ENCODE results near the gene HIVEP1. TPM values are rescaled to one million over a fixed set of nuclear protein-coding genes. Genes with fewer than 3 reads are reported as not detected.

Gene HIVEP1
- total RNA-seq, 1 experiment from 2014 or later, result 6.6 TPM

DNA sequence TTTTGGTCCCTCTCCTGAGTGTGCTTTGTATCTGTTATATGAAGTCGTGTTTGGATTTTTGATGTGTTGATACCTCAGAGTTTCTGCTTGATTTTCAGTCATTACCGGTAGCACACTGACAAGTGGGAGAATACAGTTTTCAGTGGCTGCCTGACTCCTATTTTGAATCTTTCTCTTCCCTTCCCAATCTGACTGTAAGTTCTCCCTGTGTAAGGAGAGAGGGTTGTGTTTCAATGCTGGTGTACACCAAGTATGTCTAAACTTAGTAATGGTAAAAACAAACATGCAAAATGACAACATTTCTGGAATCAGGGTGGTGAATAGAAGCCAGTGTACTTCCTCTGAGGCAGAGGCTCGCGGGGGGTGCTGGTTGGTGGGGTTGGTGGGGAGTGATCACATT is 103.4 kb downstream of the HIVEP1 start:
- CTCF ChIA-PET, result no interaction called here
- no peak overlapping the region for H3K27ac ChIP-seq (ENCODE audit: low read length)

DNA sequence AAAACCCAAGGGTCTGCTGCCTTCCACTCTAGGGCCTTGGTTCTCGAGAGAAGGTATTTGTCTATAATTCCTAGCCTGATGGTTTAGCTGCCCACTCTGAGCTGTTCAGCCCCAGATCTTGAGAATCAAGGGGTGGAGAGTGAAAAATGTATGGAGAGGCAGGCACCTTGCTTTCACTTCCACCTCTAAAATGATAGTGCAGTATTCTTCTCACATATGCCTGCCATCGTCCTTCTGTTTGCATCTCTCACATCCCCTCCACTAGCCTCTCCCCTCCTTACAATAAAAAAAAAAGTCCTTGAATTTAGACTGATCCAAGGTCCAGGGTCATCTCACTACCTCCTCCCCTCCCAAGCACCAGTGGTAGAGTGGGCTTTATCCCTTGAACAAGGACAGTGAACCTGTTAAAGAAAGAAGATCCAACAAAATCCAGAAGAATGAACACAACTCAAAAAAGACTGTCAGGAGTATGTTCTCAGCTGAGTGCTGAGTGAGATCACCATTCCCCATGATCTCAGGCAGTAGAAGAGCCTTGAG is 104.2 kb downstream of the HIVEP1 start:
- Histone ChIP-seq H3K36me3 (ENCODE audit: low read depth, low read length) (no peaks in the 10 kb centered on the region), H3K9me3 (ENCODE audit: low read length) (no peaks in the 10 kb centered on the region), H4K20me1 (ENCODE audit: low read length) (no peaks in the 10 kb centered on the region), H3K79me2 (ENCODE audit: low read length) (no peaks in the 10 kb centered on the region), H3K4me3 (ENCODE audit: low read length) (no peak overlapping the region), H3F3A (ENCODE audit: low read length, unreplicated experiment) (no peaks in the 10 kb centered on the region), H3K4me1 (ENCODE audit: insufficient read depth, low read length) (peaks cover 16% of the 10 kb centered on the region), H2AFZ (ENCODE audit: low read length) (no peak overlapping the region), H3K9ac (ENCODE audit: low read length) (no peak overlapping the region), H3K27me3 (ENCODE audit: low read length) (no peaks in the 10 kb centered on the region), H3K27ac (ENCODE audit: low read length) (no peak overlapping the region), H3K9me2 (replicated peaks; ENCODE audit: low read length) (no peaks in the 10 kb centered on the region), H3K4me2 (ENCODE audit: low read length) (no peak overlapping the region)
- DNase-seq (no peak), ATAC-seq (no peak)
- TF ChIP-seq, protein P1, sequence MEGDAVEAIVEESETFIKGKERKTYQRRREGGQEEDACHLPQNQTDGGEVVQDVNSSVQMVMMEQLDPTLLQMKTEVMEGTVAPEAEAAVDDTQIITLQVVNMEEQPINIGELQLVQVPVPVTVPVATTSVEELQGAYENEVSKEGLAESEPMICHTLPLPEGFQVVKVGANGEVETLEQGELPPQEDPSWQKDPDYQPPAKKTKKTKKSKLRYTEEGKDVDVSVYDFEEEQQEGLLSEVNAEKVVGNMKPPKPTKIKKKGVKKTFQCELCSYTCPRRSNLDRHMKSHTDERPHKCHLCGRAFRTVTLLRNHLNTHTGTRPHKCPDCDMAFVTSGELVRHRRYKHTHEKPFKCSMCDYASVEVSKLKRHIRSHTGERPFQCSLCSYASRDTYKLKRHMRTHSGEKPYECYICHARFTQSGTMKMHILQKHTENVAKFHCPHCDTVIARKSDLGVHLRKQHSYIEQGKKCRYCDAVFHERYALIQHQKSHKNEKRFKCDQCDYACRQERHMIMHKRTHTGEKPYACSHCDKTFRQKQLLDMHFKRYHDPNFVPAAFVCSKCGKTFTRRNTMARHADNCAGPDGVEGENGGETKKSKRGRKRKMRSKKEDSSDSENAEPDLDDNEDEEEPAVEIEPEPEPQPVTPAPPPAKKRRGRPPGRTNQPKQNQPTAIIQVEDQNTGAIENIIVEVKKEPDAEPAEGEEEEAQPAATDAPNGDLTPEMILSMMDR (conservative IDR thresholded peaks at IDR 0.05; ENCODE audit: low read depth, low read length), result no peak
- ChIA-PET POLR2A (ENCODE audit: unreplicated experiment) (no interaction called here), CTCF (no interaction called here)
- intact Hi-C loops (cut with micrococcal nuclease), result no loop called here
- BruUV-seq (replicated peaks), result no TSS peak

More for the DNA sequence above, 103.4 kb downstream of the HIVEP1 start:
- Histone ChIP-seq H3K9me2 (replicated peaks; ENCODE audit: low read length) (no peaks in the 10 kb centered on the region), H2AFZ (ENCODE audit: low read length) (no peak overlapping the region), H3K9me3 (ENCODE audit: low read length) (no peaks in the 10 kb centered on the region), H3K9ac (ENCODE audit: low read length) (no peak overlapping the region), H3K36me3 (ENCODE audit: low read depth, low read length) (no peaks in the 10 kb centered on the region), H3K4me2 (ENCODE audit: low read length) (no peak overlapping the region), H3F3A (ENCODE audit: low read length, unreplicated experiment) (no peaks in the 10 kb centered on the region), H3K4me3 (ENCODE audit: low read length) (no peak overlapping the region), H3K4me1 (ENCODE audit: insufficient read depth, low read length) (peaks cover 16% of the 10 kb centered on the region), H3K27me3 (ENCODE audit: low read length) (no peaks in the 10 kb centered on the region), H3K79me2 (ENCODE audit: low read length) (no peaks in the 10 kb centered on the region), H4K20me1 (ENCODE audit: low read length) (no peaks in the 10 kb centered on the region)
- no peak for TF ChIP-seq EZH2 (IDR thresholded peaks at IDR 0.05; ENCODE audit: low read length, unreplicated experiment)
- TF ChIP-seq, protein P1 (conservative IDR thresholded peaks at IDR 0.05; ENCODE audit: low read depth, low read length), result no peak
- no peak for TF ChIP-seq EZH2phosphoT487 (IDR thresholded peaks at IDR 0.05; ENCODE audit: borderline replicate concordance, low read length)
- ATAC-seq, result no peak
- DNase-seq, result no peak
- no TSS peak for BruUV-seq (replicated peaks)
- POLR2A ChIA-PET (ENCODE audit: unreplicated experiment), result no interaction called here
- intact Hi-C loops (cut with micrococcal nuclease), result no loop called here

DNA sequence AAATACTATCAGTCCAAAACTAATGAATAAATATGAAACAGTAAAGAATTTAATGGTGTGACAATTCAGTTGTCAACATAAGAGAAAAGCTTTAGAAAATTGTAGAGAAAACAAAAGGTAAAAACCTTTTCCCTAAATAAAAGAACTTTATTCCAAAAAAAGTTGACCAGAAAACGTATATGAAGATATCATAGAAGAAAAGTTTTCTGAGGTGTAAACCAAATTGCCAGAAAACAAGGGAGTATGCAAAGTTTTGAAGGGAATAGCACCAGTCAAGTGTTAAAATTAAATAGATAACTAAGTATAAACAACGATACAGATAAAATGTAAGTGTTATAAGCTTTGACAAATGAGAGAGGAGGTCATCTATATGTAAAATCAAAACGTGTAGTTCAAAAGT is 104.9 kb downstream of the HIVEP1 start:
- intact Hi-C loops (cut with micrococcal nuclease), result no loop called here
- Histone ChIP-seq H3K27me3 (ENCODE audit: low read length) (no peaks in the 10 kb centered on the region), H3K79me2 (ENCODE audit: low read length) (no peaks in the 10 kb centered on the region), H3K4me2 (ENCODE audit: low read length) (no peak overlapping the region), H3F3A (ENCODE audit: low read length, unreplicated experiment) (no peaks in the 10 kb centered on the region), H3K9ac (ENCODE audit: low read length) (no peak overlapping the region), H3K9me2 (replicated peaks; ENCODE audit: low read length) (no peaks in the 10 kb centered on the region), H3K36me3 (ENCODE audit: low read depth, low read length) (no peaks in the 10 kb centered on the region), H3K27ac (ENCODE audit: low read length) (no peak overlapping the region), H3K4me3 (ENCODE audit: low read length) (no peak overlapping the region), H3K9me3 (ENCODE audit: low read length) (no peaks in the 10 kb centered on the region), H4K20me1 (ENCODE audit: low read length) (no peaks in the 10 kb centered on the region), H2AFZ (ENCODE audit: low read length) (no peak overlapping the region), H3K4me1 (ENCODE audit: insufficient read depth, low read length) (peaks cover 16% of the 10 kb centered on the region)
- ChIA-PET POLR2A (ENCODE audit: unreplicated experiment) (no interaction called here), CTCF (no interaction called here)
- no TSS peak for BruUV-seq (replicated peaks)
- TF ChIP-seq EZH2 (IDR thresholded peaks at IDR 0.05; ENCODE audit: low read length, unreplicated experiment), result no peak
- ATAC-seq (no peak), DNase-seq (no peak)
